Measurements from ENCODE around the gene FHIP1A.
"Not testable (repeated sequence)": the region's sequence is repeated elsewhere in the genome, so short reads cannot be mapped to it uniquely, and the experiment has no call there.

FHIP1A gene

GRCh38 chr4:151408630-151409469 is at the start of gene FHIP1A:
Gene FHIP1A (plus strand): TSS chr4:151409176. CDS start chr4:151566260, 157,084 bp downstream.
- peak; percentile 89 for DNase-seq

GRCh38 chr4:151359576-151359975 is 49.4 kb upstream of the FHIP1A start:
- no peak for DNase-seq

- no peak for DNase-seq
These were observed 47.9 kb upstream of the FHIP1A start for GRCh38 chr4:151361126-151361525.

GRCh38 chr4:151361966-151362365 is 47.0 kb upstream of the FHIP1A start:
- no peak for DNase-seq

- DNase-seq: peak; percentile 79
These were observed 46.4 kb upstream of the FHIP1A start for GRCh38 chr4:151362404-151363164.

GRCh38 chr4:151376540-151376939 is 32.4 kb upstream of the FHIP1A start:
- DNase-seq: no peak

- DNase-seq: no peak
These were observed 19.7 kb upstream of the FHIP1A start for GRCh38 chr4:151389311-151389710.

GRCh38 chr4:151389799-151390198 is 19.2 kb upstream of the FHIP1A start:
- DNase-seq: not testable (repeated sequence)

- DNase-seq: no peak
These were observed 13.1 kb upstream of the FHIP1A start for GRCh38 chr4:151395873-151396272.

- no peak for DNase-seq
These were observed 8.6 kb upstream of the FHIP1A start for GRCh38 chr4:151400343-151400742.

GRCh38 chr4:151401739-151402138 is 7.2 kb upstream of the FHIP1A start:
- DNase-seq: no peak

GRCh38 chr4:151402145-151402865 is 6.7 kb upstream of the FHIP1A start:
- no peak for DNase-seq

GRCh38 chr4:151403656-151404055 is 5.3 kb upstream of the FHIP1A start:
- DNase-seq: no peak

GRCh38 chr4:151404802-151405201 is 4.2 kb upstream of the FHIP1A start:
- not testable (repeated sequence) for DNase-seq

- no peak for DNase-seq
These were observed 2.0 kb upstream of the FHIP1A start for GRCh38 chr4:151407018-151407417.

- peak; percentile 27 for DNase-seq
These were observed 1.3 kb upstream of the FHIP1A start for GRCh38 chr4:151407466-151408379.

GRCh38 chr4:151408380-151408629 is 671 bp upstream of the FHIP1A start:
- DNase-seq: no peak

- DNase-seq: no peak
These were observed 716 bp downstream of the FHIP1A start for GRCh38 chr4:151409470-151410313.

GRCh38 chr4:151415978-151416377 is 7.0 kb downstream of the FHIP1A start:
- DNase-seq: no peak

- no peak for DNase-seq
These were observed 8.2 kb downstream of the FHIP1A start for GRCh38 chr4:151417164-151417571.

GRCh38 chr4:151417766-151418376 is 8.9 kb downstream of the FHIP1A start:
- no peak for DNase-seq
